ENCODE results near the gene EVI5.
"Not testable (repeated sequence)": the region's sequence is repeated elsewhere in the genome, so short reads cannot be mapped to it uniquely, and the experiment has no call there.

Gene EVI5

DNA sequence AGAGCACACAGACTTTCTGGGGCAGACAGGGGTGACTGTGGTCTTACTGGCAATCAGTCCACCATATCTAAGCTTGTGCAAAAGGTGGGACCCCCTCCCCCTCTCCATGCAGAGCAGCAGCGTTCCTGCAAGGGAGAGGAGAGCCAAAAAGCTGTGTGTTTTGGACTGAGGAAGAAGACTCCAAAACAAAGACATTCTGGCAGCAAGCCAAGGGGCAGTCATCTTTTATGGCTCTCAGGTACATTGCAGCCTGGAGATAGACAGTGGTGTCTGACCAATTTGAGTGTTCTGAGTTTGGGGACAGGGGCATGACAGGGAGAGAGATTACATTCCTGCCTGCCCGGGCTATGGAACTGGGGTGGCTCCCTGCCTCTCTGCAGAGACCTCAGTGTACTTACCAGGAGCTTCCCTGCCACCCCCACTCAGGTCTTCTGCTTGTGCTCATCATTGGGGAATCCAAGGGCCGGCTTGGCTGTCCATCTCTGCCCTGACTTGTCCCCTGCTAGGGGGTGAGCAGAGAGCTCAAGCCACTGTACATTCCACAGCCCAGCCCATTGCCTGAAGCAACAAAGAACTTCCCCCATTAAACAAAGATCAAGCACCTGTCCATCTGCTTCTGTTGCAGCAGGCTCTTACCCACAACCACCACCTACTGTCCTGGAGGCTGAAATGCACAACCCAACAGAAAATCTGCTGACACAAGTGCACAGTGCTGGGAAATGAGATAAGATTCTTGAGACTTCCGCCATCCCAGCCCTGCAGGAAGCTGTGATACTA, 131.1 kb downstream of the EVI5 start:
- TF ChIP-seq, protein P1, sequence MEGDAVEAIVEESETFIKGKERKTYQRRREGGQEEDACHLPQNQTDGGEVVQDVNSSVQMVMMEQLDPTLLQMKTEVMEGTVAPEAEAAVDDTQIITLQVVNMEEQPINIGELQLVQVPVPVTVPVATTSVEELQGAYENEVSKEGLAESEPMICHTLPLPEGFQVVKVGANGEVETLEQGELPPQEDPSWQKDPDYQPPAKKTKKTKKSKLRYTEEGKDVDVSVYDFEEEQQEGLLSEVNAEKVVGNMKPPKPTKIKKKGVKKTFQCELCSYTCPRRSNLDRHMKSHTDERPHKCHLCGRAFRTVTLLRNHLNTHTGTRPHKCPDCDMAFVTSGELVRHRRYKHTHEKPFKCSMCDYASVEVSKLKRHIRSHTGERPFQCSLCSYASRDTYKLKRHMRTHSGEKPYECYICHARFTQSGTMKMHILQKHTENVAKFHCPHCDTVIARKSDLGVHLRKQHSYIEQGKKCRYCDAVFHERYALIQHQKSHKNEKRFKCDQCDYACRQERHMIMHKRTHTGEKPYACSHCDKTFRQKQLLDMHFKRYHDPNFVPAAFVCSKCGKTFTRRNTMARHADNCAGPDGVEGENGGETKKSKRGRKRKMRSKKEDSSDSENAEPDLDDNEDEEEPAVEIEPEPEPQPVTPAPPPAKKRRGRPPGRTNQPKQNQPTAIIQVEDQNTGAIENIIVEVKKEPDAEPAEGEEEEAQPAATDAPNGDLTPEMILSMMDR (IDR thresholded peaks at IDR 0.05; ENCODE audit: borderline replicate concordance, insufficient read depth, low read depth, low read length), result no peak

DNA sequence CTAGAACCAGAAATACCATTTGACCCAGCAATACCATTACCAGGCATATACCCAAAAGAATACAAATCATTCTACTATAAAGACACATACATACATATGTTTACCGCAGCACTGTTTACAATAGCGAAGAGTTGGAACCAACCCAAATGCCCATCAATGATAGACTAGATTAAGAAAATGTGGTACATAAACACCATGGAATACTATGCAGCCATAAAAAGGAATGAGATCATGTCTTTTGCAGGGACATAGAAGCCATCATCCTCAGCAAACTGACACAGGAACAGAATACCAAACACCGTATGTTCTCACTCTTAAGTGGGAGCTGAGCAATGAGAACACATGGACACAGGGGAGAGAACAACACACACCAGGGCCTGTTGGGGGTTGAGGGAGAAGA, 144.2 kb downstream of the EVI5 start:
- not testable (repeated sequence) for H3K4me3 ChIP-seq (ENCODE audit: low read depth, low read length)

More for the DNA sequence above, 131.1 kb downstream of the EVI5 start:
- no peak overlapping the region for H3K4me3 ChIP-seq (ENCODE audit: low read depth, low read length)

DNA sequence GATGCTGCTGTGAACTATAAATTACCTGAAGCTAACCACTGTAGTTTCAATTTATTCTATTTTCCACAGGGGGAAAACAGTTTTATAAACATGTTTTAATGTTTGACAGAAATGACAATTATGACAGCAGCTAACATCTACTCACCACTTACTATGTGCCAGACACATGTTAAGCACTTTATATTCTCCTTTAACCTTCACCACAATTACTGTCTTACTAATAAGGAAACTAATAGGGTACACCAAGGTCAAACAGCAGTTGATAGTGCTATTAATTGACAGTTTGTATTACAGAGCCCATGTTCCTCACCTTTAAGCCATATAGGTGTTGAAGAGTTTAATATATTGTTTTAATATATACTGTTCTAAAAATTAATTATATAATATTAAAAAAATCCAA, 146.4 kb downstream of the EVI5 start:
- TF ChIP-seq, protein P1 (IDR thresholded peaks at IDR 0.05; ENCODE audit: borderline replicate concordance, insufficient read depth, low read depth, low read length), result no peak
- H3K4me3 ChIP-seq (ENCODE audit: low read depth, low read length), result no peak overlapping the region

DNA sequence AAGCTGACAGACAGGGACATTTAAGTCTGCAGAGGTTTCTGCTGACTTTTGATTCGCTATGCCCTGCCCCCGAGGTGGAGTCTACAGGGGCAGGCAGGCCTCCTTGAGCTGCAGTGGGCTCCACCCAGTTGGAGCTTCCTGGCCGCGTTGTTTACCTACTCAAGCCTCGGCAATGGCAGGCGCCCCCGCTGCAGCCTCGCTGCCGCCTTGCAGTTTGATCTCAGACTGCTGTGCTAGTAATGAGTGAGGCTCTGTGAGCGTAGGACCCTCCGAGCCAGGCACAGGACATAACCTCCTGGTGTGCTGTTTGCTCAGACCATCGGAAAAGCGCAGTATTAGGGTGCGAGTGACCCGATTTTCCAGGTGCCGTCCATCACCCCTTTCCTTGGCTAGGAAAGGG, 149.7 kb downstream of the EVI5 start:
- H3K4me3 ChIP-seq (ENCODE audit: low read depth, low read length), result not testable (repeated sequence)

DNA sequence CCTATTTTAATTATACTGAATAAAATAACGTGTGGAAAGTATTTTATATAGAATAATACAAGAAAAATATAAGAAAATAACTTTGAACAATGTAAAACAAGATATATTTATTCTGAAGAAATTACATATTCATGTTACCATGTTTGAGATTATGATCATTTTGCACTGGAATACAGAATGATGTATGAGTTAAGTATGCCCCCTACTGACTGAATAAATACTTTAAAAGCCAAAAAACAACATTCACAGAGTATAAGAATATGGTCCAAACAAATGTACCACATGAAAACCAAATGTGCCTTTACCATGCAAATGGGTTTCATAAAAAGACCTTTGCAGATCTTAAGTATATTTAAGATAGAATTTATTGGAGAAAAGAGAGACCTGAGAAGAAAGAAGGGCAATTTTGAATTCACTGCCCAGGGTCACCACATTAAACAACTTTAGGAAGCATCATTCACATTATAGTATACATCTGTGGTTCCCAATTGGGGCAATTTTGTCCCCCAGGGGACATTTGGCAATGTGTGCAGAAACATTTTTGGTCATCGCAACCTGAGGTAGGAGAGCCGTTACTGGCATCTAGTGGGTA, 161.6 kb downstream of the EVI5 start:
- H3K4me3 ChIP-seq (ENCODE audit: low read depth, low read length), result no peak overlapping the region
- TF ChIP-seq, protein P1 (IDR thresholded peaks at IDR 0.05; ENCODE audit: borderline replicate concordance, insufficient read depth, low read depth, low read length), result no peak

DNA sequence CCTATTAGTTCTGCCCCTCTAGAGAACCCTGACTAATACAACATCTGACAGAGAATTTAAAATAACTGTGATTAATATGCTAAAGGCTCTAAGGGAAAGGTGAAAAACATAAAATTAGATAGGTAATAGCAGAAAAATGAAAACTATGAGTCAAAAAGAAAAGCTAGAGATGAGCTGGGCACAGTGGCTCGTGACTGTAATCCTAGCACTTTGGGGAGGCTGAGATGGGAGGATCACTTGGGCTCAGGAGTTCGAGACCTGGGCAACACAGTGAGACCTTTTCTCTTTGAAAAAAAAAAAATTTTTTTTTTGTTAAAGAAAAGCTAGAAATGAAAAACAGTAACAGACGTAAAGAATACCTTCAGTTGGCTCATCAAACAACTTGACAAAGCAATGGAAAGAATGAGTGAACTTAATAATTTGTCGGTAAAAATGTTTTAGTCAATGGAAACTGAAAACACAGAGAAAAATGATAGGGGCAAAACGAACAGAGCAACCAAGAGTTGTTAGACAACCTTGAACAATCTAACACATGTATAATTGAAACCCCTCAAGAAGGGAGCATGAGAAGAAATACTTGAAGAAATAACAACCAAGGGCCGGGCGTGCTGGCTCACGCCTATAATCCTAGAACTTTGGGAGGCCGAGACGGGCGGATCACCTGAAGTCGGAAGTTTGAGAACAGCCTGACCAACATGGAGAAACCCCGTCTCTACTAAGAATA, 165.3 kb downstream of the EVI5 start:
- TF ChIP-seq, protein P1 (IDR thresholded peaks at IDR 0.05; ENCODE audit: borderline replicate concordance, insufficient read depth, low read depth, low read length), result no peak
- no peak overlapping the region for H3K4me3 ChIP-seq (ENCODE audit: low read depth, low read length)

DNA sequence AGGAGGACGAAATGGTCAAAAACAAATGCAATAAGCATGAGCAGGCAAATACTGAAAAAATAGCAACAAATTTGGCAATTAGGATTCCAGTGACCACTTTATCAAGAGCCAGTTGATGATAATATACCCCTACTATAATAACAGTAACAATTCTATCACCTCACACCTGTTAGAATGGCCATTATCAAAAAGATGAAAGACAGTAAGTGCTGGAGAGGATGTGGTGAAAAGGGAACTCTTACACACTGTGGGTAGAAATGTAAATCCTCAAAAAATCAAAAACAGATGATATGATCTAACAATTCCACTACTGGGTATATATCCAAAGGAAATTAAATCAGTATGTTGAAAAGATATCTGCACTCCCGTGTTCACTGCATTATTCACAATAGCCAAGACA, 183.9 kb downstream of the EVI5 start:
- no peak overlapping the region for H3K4me3 ChIP-seq (ENCODE audit: low read depth, low read length)
- TF ChIP-seq, protein P1 (IDR thresholded peaks at IDR 0.05; ENCODE audit: borderline replicate concordance, insufficient read depth, low read depth, low read length), result no peak

DNA sequence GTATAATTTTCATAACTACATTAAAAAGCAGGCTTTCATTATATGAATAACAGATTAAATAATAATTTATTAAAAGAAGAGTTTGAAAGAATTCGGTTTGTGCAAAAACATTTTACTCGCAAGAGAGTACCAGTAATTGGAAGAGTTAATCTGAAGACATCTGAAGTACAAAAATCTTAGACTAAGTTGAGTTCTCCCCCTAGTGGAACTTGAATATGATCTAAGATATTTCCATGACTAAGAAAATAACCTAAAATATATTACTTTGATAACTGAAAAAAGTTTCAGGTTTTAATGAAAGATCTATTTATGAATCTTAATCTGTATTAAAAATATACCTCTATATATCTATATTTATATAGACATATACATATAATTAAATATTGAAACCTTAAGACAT, 185.7 kb downstream of the EVI5 start:
- TF ChIP-seq, protein P1 (IDR thresholded peaks at IDR 0.05; ENCODE audit: borderline replicate concordance, insufficient read depth, low read depth, low read length), result no peak
- no peak overlapping the region for H3K4me3 ChIP-seq (ENCODE audit: low read depth, low read length)

DNA sequence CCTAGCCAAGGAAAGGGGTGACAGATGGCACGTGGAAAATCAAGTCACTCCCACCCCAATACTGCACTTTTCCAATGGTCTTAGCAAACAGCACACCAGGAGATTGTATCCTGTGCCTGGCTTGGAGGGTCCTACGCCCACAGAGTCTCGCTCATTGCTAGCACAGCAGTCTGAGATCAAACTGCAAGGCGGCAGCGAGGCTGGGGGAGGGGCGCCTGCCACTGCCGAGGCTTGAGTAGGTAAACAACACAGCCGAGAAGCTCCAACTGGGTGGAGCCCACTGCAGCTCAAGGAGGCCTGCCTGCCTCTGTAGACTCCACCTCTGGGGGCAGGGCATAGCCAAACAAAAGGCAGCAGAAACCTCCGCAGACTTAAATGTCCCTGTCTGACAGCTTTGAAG, 195.5 kb downstream of the EVI5 start:
- H3K4me3 ChIP-seq (ENCODE audit: low read depth, low read length), result not testable (repeated sequence)
